GM23338 (cell line): ENCODE measurements around the gene FBXL17. TPM values are rescaled to one million over a fixed set of nuclear protein-coding genes. Genes with fewer than 3 reads are reported as not detected.

Experiments used
- ATAC-seq: fragments of 200-7000 bp; cut with Tn5 transposase; 3 replicates; pipeline ENCODE4 v1.9.1; 2020
- DNase-seq: peaks from one replicate; pipeline ENCODE4 v3.0.0-alpha.2; 2015; ENCODE audit warnings: low spot score
- H2AFZ ChIP-seq: fragments of 200-600 bp; sonication (generic); 2 replicates; pipeline ENCODE4 v1.8.0; 2016; ENCODE audit warnings: antibody characterized with exemption, mild to moderate bottlenecking, moderate library complexity
- H3F3A ChIP-seq: fragments of 200-600 bp; sonication (generic); replicated peaks from 2 replicates; pipeline ENCODE4 v1.8.0; 2017; ENCODE audit warnings: antibody characterized with exemption, mixed run types, low read depth
- H3K27ac ChIP-seq: fragments of 200-600 bp; sonication (generic); 2 replicates; pipeline ENCODE4 v1.6.1; 2016; ENCODE audit warnings: low read depth
- H3K27me3 ChIP-seq: fragments of 200-600 bp; sonication (generic); 2 replicates; pipeline ENCODE4 v1.8.0; 2016; ENCODE audit warnings: mild to moderate bottlenecking, mixed run types, moderate library complexity; ENCODE audit not compliant: insufficient read depth
- H3K36me3 ChIP-seq: fragments of 200-600 bp; sonication (generic); 2 replicates; pipeline ENCODE4 v1.8.0; 2016; ENCODE audit warnings: mild to moderate bottlenecking; ENCODE audit not compliant: insufficient read depth
- H3K4me1 ChIP-seq: fragments of 200-600 bp; sonication (generic); 2 replicates; pipeline ENCODE4 v1.8.0; 2016; ENCODE audit warnings: mild to moderate bottlenecking, moderate library complexity; ENCODE audit not compliant: insufficient read depth
- H3K4me2 ChIP-seq: fragments of 200-600 bp; sonication (generic); 2 replicates; pipeline ENCODE4 v1.7.1; 2017; ENCODE audit warnings: mixed run types
- H3K4me3 ChIP-seq: fragments of 200-600 bp; sonication (generic); 2 replicates; pipeline ENCODE4 v1.6.1; 2016; ENCODE audit warnings: mixed run types
- H3K79me2 ChIP-seq: fragments of 200-600 bp; sonication (generic); replicated peaks from 2 replicates; pipeline ENCODE4 v1.8.0; 2017; ENCODE audit warnings: mild to moderate bottlenecking; ENCODE audit not compliant: insufficient read depth
- H3K9me2 ChIP-seq: fragments of 200-600 bp; sonication (generic); 2 replicates; pipeline ENCODE4 v1.8.0; 2017; ENCODE audit not compliant: insufficient read depth
- H4K20me1 ChIP-seq: fragments of 200-600 bp; sonication (generic); replicated peaks from 2 replicates; pipeline ENCODE4 v1.8.0; 2017; ENCODE audit warnings: mild to moderate bottlenecking; ENCODE audit not compliant: insufficient read depth
- H3K27ac Mint-ChIP-seq: 2 replicates; pipeline ENCODE4 v1.8.0; 2020; ENCODE audit warnings: inconsistent platforms, mild to moderate bottlenecking, moderate library complexity, mixed read lengths
- H3K27me3 Mint-ChIP-seq: 3 replicates; pipeline ENCODE4 v1.8.0; 2022; ENCODE audit warnings: low read depth, mild to moderate bottlenecking, moderate library complexity, mixed read lengths, inconsistent platforms; ENCODE audit not compliant: insufficient read depth, poor library complexity
- H3K36me3 Mint-ChIP-seq: 3 replicates; pipeline ENCODE4 v1.8.0; 2021; ENCODE audit warnings: low read depth, mild to moderate bottlenecking, inconsistent platforms, moderate library complexity, mixed read lengths
- H3K4me1 Mint-ChIP-seq: 3 replicates; pipeline ENCODE4 v1.8.0; 2020; ENCODE audit warnings: mild to moderate bottlenecking, inconsistent platforms, mixed read lengths
- H3K4me3 Mint-ChIP-seq: 3 replicates; pipeline ENCODE4 v1.8.0; 2021; ENCODE audit warnings: moderate library complexity, mild to moderate bottlenecking, inconsistent platforms, mixed read lengths
- H3K9me3 Mint-ChIP-seq: 3 replicates; pipeline ENCODE4 v1.8.0; 2020; ENCODE audit warnings: moderate library complexity, mild to moderate bottlenecking, inconsistent platforms, mixed read lengths
- CREB1 ChIP-seq: fragments of 250-450 bp; sonication (Bioruptor Pico); IDR thresholded peaks from 2 replicates; pipeline ENCODE4 v1.5.0; 2020; ENCODE audit warnings: low read depth, mild to moderate bottlenecking, moderate library complexity
- CTCF ChIP-seq, 2 experiments: fragments of 200-600 bp in 1 of 2; sonication (generic) in 1 of 2; conservative IDR thresholded peaks; 2 replicates each; pipeline versions ENCODE4 v1.5.1 to v1.6.1; 2016 to 2017; ENCODE audit warnings: antibody characterized with exemption in 2 of 2, low read depth in 2 of 2, mild to moderate bottlenecking in 2 of 2, moderate library complexity in 1 of 2
- ETS1 ChIP-seq: IDR thresholded peaks from 2 replicates; pipeline ENCODE4 v1.6.1; 2016; ENCODE audit warnings: antibody characterized with exemption
- EZH2 ChIP-seq: fragments of 200-600 bp; sonication (generic); IDR thresholded peaks from one replicate; pipeline ENCODE4 v1.8.0; 2017; ENCODE audit warnings: antibody characterized with exemption, mild to moderate bottlenecking, low read depth; ENCODE audit not compliant: unreplicated experiment
- EZH2phosphoT487 ChIP-seq: fragments of 200-600 bp; sonication (generic); IDR thresholded peaks from one replicate; pipeline ENCODE4 v1.8.1; 2018; ENCODE audit warnings: antibody characterized with exemption; ENCODE audit not compliant: unreplicated experiment
- JUNB ChIP-seq: IDR thresholded peaks from one replicate; pipeline ENCODE4 v1.6.1; 2016; ENCODE audit warnings: antibody characterized with exemption; ENCODE audit not compliant: unreplicated experiment
- NANOG ChIP-seq: IDR thresholded peaks from 2 replicates; pipeline ENCODE4 v1.6.1; 2016; ENCODE audit warnings: antibody characterized with exemption, borderline replicate concordance
- POLR2AphosphoS5 ChIP-seq: IDR thresholded peaks from 2 replicates; pipeline ENCODE4 v1.6.1; 2016; ENCODE audit warnings: antibody characterized with exemption, low read depth
- REST ChIP-seq: IDR thresholded peaks from one replicate; pipeline ENCODE4 v1.6.1; 2018; ENCODE audit warnings: antibody characterized with exemption; ENCODE audit not compliant: unreplicated experiment
- STAT1 ChIP-seq: IDR thresholded peaks from one replicate; pipeline ENCODE4 v1.6.1; 2016; ENCODE audit warnings: antibody characterized with exemption; ENCODE audit not compliant: unreplicated experiment
- ZNF114 ChIP-seq: fragments of 250-450 bp; sonication (Bioruptor Pico); IDR thresholded peaks from 2 replicates; pipeline ENCODE4 v1.5.0; 2020; ENCODE audit warnings: mild to moderate bottlenecking, moderate library complexity
- ZNF331 ChIP-seq: fragments of 250-450 bp; sonication (Bioruptor Pico); IDR thresholded peaks from 2 replicates; pipeline ENCODE4 v1.5.0; 2020; ENCODE audit warnings: low read depth, mild to moderate bottlenecking, moderate library complexity
- ZNF462 ChIP-seq: fragments of 250-450 bp; sonication (Bioruptor Pico); IDR thresholded peaks from 2 replicates; pipeline ENCODE4 v1.5.0; 2020; ENCODE audit warnings: mild to moderate bottlenecking, moderate library complexity
- polyA plus RNA-seq: library from polyadenylated mRNA; unstranded; fragments of >200 nt; fragmentation: Nextera tagmentation; extraction: Ambion mirVana; gene quantifications from 2 replicates; pipeline ENCODE4 v1.2.1, GENCODE V29; 2016
- total RNA-seq: library from RNA; depleted of rRNA; stranded (reverse); fragments of >200 nt; shearing (Covaris generic); gene quantifications from 2 replicates; pipeline ENCODE4 v1.2.3, GENCODE V29; 2014

FBXL17 gene
- total and polyA plus RNA-seq, 2 experiments from 2014 or later = 2.0 to 2.7 TPM

- Histone ChIP-seq H2AFZ (no peak overlapping the region), H4K20me1 (no peaks in the 10 kb centered on the region)
Observed at GRCh38 chr5:107857785-107858184, 524.1 kb downstream of the FBXL17 start.

More at GRCh38 chr5:107857785-107858184, 524.1 kb downstream of the FBXL17 start:
- no peak overlapping the region for H3K4me2 ChIP-seq
- Mint-ChIP-seq H3K4me1 (peaks cover 5% of the 10 kb centered on the region; the same call in 2 of the 3 replicates), H3K4me3 (no peak overlapping the region), H3K36me3 (no peaks in the 10 kb centered on the region), H3K27me3 (no peaks in the 10 kb centered on the region), H3K9me3 (no peaks in the 10 kb centered on the region), H3K27ac (no peak overlapping the region)
- no peak for DNase-seq
- no peaks in the 10 kb centered on the region for H3K27me3 ChIP-seq
- no peaks in the 10 kb centered on the region; the same call in 1 of the 2 replicates for H3K9me2 ChIP-seq
- H3K79me2 ChIP-seq = no peaks in the 10 kb centered on the region
- no peaks in the 10 kb centered on the region for H3K36me3 ChIP-seq
- no peaks in the 10 kb centered on the region for H3K4me1 ChIP-seq
- no peaks in the 10 kb centered on the region for H3F3A ChIP-seq
- no peak for TF ChIP-seq EZH2
- TF ChIP-seq ZNF462 (CRISPR knock-in tag) = no peak
- no peak for TF ChIP-seq POLR2AphosphoS5
- TF ChIP-seq REST = no peak
- TF ChIP-seq NANOG = no peak
- no peak for TF ChIP-seq CREB1
- no peak for TF ChIP-seq CTCF (conservative IDR thresholded peaks at IDR 0.05; ENCODE audit: low read depth in 2 of 2)
- TF ChIP-seq ZNF114 = no peak
- TF ChIP-seq STAT1 = no peak
- TF ChIP-seq ZNF331 = no peak
- no peak for TF ChIP-seq EZH2phosphoT487
- TF ChIP-seq ETS1 = no peak
- TF ChIP-seq JUNB = no peak
- no peak overlapping the region for H3K4me3 ChIP-seq
- no peak overlapping the region for H3K27ac ChIP-seq
- no peak for ATAC-seq
